Endothelial cell of hepatic sinusoid (primary cell): ENCODE data around the gene SNED1.

Experiments
- in situ Hi-C: cut with HindIII; loops from 2 replicates; pipeline ENCODE4 v1.10.0; 2017; ENCODE audit warnings: low sequenced_read_pairs

Gene SNED1

DNA sequence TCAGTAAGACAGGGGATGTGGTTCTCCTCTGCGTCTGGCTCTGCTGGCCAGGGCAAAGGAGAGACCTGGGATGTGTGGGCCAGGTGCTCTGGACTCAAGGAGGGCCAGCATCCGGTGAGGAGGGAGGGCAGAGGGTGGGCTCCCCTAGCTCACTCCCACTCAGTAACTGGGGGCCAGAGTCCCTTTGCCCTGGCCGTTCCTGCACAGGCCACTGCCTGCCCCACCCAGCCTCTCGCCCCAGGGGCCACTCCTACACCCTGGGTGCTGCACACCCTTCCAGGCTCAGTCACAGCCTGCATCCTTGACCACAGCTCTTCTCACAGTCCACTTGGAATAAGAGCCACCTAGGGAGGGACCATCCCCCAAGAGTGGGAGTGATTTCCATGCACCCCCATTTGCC lies 41.0 kb downstream of the SNED1 start:
- in situ Hi-C loops, result no loop called here

DNA sequence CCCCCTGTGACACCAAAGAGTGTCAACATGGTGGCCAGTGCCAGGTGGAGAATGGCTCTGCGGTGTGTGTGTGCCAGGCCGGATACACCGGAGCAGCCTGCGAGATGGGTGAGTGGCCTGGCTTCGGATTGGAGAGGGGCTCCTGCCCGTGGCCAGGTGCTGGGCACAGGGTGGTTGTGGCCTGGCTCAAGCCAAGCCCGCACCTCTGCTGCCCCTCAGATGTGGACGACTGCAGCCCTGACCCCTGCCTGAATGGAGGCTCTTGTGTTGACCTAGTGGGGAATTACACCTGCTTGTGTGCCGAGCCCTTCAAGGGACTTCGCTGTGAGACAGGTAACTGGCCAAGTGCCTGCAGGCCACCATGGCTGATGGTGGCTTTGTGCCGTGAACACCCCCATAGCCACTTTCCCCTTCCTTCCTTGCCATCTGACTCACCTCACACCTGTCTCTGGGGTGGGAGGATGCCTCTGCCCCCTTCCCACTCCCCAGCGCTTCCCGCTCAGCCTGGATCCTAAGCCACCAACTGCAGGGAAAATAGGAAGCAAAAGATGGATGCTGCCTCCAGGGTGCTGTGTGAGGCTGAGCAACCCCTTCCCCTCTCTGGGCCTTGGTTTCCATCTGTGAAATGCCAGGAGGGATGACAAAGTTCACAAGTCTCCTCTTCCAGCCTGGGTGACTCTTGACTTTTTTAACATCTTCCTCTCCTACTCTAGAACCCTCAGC lies 41.8 kb downstream of the SNED1 start:
- in situ Hi-C loops, result loop anchor here (5.0 kb wide), 3 partner anchors 67 to 193 kb away; no protein-coding TSS in a partner anchor

DNA sequence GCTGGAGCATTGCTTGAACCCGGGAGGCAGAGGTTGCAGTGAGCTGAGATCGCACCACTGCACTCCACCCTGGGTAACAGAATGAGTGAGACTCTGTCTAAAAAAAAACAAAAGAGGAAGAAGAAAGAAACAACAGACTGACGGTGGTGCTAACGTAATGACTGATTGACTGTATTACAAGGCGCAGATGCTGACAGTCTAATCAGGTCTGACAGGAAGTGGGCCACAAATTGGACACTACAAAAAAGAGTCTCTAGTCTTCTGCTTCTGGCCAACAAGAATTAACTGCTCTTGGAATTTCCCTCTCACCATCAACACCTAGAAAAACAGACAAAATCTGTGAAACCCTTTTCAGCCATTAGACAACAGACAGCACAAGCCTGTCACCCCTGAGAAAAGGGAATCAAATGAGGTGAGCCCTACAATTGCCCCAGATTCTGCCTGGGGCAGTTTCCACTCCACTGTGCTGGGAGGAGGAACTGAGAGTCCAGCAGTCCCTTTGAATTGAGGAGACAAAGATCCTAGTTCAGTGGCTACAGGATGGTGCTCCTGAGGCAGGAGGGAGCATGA lies 43.3 kb downstream of the SNED1 start:
- in situ Hi-C loops, result loop anchor here (5.0 kb wide), 3 partner anchors 66 to 194 kb away; no protein-coding TSS in a partner anchor

DNA sequence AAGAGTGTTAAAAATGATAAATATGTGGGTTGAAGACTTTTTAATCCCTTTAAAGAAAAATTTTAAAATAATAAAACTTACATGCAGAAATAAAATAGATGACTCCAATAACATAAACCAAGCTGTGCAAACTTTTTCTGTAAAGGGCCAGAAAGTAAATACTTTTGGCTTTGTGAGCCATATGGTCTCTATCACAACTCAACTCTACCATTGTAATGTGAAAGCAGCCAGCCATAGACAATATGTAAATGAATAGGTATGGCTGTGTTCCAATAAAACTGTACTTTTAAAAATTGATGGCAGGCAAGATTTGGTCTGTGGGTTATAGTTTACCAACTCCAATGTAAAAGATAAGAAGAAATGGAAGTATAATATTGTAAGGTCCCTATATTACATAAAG lies 45.2 kb downstream of the SNED1 start:
- in situ Hi-C loops, result loop anchor here (5.0 kb wide), 3 partner anchors 64 to 196 kb away; no protein-coding TSS in a partner anchor

DNA sequence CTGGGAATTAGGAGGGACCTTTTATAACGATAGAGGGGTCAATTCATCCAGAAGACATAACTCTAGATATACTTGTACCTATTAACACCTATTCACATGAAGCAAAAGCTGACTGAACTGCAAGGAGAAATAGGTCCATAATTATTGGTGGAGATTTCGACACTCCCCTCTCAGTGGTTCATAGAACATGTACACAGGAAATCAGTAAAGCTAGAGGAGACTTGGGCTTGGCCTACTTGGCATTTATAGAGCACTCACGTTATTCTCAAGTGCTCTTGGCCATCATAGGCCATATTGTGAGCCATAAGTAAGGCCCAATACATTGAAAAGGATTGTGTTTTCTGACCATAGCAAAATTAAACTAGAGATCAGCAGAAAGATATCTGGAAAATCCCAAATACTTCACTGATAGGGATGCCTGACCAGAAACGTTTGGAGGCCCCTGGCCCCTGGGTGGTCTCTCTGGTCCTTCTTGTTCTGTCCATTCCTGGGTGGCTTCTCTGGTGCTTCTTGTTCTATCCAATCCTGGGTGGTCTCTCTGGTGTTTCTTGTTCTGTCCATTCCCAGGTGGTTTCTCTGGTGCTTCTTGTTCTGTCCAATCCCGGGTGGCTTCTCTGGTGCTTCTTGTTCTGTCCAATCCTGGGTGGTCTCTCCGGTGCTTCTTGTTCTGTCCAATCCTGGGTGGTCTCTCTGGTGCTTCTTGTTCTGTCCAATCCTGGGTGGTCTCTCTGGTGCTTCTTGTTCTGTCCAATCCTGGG lies 49.0 kb downstream of the SNED1 start:
- in situ Hi-C loops, result no loop called here

DNA sequence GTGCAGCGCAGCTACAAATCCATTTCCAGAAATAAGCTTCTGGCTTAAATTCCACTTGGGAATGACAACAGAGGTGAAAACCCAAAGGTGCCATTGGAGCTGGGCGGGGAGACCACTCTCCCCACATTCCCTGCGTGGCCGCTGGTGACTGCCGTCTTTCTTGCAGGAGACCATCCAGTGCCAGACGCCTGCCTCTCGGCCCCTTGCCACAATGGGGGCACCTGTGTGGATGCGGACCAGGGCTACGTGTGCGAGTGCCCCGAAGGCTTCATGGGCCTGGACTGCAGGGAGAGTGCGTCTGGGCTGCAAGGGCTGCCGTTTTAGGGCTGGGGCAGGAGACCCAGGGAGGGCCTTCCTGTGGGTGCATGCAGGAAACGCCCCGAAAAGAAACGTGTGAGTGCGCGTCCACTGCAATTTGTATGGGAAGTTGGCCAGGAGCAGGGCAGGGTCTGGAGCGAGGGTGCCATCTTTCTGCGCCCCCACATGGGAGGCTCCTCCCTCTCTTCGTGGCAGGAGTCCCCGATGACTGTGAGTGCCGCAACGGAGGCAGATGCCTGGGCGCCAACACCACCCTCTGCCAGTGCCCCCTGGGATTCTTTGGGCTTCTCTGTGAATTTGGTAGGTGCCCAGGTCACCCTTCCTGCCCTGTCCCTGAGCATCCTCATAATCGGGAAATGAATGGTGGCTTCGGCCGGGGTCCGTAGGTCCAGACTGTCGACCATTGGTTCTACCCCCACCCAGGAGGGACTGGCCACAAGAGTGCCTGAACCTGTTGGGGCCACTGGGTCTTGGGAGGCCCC lies 49.9 kb downstream of the SNED1 start:
- in situ Hi-C loops, result no loop called here

DNA sequence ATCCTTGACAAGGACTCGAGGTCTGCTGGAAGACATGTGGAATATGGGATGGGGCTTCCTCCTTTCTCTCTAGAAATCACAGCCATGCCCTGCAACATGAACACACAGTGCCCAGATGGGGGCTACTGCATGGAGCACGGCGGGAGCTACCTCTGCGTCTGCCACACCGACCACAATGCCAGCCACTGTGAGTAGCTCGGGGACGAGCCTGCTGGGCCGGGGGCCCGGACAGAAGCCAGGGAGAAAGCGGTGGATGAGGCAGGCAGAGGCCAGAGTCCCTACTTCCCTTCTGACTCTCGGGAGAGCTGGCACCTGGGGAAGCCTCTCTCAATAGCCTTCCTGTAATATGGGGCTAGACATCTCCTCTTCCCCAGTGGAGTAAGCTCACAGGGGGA lies 50.5 kb downstream of the SNED1 start:
- in situ Hi-C loops, result no loop called here

DNA sequence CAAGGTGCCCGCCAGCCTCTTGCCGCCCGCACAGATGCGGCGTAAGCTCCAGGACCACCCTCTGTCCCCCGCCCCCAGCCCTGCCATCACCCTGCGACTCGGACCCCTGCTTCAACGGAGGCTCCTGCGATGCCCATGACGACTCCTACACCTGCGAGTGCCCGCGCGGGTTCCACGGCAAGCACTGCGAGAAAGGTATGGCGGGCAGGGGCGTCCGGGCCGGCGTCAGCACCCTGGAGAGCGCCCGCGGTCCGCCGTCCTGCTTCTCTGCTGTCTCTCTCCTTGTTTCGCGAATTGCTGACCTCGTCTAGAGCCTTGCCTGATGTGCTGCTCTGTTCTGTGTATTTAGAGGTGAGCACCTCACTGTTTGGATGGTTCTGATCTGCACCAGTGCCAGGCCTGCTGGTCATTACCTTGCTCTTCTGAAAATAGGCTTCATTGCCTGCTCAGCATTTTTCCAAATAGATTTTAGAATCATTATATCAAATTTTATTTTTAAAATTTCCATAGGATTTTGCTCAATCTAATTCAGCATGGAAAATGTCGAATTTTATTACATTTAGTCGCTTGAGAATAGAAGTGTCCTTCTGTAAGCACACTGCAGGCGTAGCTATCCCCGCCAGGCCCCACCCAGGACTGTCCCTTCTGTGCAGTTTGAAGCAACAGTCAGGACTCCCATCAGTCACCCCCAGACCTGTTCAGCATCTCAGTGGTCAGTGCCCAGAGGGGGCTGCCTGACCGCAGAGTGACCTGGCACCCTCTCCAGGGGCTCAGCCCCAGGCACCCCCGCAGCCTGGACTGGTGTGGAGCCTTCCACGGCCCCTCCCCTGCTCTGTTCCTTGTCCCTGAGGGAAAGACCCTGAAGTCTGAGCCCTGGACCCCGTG lies 51.6 kb downstream of the SNED1 start:
- in situ Hi-C loops, result no loop called here

DNA sequence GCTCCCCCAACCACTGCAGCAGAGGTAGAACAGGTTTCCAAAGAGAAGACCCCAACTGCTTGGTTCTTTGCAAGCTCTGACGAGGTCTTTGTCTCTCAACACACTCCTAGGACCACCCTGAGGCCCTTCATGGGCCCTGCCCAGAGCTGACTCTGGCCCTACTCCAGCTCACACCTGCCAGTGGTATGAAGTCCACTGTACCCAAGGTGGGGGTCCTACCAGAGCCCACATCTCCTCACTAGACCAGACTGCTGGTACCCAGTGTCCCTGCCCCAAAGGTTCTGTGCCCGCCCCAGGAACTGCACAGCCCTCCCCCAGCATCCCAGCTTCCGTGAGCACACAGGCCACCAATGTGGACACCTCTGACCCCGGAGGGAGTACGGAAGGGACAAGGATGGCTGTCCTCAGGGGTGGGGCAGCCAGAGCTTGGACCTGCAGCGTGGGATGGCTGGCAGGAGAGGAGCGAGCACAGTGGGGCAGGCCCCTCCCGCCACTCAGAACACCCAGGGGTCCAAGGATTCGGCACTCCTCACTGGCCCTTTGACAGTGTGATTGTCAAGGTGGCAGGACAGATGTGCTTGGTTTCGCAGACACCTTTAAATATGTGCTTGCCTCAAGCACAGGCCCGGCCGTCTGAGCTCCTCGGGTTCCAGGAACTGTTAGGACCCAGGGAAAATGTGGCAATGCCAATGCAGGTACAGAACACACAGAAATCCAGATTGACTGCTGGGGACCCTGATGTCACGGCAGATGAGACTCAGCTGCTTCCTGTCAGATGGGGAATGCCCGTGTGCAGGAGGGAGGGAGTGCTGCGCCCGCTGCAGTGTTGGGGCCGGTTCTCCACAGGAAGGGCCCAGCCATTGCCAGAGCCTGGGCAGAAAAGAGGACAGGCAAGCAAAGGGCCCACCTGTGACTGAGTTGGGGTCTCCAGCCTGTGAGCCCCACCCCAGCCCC lies 52.5 kb downstream of the SNED1 start:
- in situ Hi-C loops, result no loop called here

DNA sequence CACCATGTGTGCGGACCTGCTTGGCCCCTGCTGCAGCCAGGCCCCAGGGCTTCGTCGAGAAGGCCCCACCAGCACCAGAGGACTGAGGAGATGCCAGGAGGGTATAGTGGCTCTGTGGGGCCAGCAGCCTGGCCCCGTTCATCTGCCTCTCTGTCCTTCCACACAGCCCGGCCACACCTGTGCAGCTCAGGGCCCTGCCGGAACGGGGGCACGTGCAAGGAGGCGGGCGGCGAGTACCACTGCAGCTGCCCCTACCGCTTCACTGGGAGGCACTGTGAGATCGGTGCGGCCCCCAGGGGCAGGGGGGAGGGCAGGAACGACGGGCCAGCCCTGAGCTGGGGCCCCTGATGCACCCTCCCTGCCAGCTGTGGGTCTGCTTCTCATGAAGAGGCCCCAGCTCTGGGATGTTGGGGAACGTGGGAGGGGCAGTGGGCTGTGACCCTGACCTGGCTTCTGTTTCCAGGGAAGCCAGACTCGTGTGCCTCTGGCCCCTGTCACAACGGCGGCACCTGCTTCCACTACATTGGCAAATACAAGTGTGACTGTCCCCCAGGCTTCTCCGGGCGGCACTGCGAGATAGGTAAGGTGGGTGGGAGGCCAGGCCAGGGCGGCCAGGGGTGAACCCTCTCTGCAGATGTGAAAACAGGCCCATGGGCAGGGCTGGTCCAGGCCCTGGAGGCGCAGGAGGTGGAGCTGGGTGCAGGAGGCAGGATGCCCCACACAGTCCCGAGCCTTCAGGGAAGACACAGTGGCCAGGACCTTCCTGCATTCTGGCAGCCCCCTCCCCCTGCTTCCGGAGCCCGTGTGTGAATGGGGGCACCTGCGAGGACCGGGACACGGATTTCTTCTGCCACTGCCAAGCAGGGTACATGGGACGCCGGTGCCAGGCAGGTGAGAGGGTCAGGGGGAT lies 53.4 kb downstream of the SNED1 start:
- in situ Hi-C loops, result no loop called here

DNA sequence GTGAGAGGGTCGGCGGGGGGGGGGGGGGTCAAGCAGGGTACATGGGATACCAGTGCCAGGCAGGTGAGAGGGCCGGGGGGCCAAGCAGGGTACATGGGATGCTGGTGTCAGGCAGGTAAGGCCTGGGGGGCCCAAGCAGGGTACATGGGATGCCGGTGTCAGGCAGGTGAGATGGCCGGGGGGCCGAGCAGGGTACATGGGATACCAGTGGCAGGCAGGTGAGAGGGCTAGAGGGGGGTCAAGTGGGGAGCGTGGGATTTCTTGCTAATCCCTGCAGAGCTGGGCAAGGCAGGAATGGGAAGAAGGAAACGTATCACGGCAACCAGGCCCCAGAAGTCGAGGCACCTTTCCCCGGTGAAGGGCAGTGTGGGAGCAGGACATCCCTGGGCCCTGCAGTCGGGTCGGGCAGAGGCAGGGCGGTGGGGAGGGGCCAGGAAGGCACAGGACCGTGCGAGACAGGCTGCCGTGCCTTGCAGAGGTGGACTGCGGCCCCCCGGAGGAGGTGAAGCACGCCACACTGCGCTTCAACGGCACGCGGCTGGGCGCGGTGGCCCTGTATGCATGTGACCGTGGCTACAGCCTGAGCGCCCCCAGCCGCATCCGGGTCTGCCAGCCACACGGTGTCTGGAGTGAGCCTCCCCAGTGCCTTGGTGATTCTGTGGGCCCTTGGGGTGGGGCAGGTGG lies 54.4 kb downstream of the SNED1 start:
- in situ Hi-C loops, result no loop called here

DNA sequence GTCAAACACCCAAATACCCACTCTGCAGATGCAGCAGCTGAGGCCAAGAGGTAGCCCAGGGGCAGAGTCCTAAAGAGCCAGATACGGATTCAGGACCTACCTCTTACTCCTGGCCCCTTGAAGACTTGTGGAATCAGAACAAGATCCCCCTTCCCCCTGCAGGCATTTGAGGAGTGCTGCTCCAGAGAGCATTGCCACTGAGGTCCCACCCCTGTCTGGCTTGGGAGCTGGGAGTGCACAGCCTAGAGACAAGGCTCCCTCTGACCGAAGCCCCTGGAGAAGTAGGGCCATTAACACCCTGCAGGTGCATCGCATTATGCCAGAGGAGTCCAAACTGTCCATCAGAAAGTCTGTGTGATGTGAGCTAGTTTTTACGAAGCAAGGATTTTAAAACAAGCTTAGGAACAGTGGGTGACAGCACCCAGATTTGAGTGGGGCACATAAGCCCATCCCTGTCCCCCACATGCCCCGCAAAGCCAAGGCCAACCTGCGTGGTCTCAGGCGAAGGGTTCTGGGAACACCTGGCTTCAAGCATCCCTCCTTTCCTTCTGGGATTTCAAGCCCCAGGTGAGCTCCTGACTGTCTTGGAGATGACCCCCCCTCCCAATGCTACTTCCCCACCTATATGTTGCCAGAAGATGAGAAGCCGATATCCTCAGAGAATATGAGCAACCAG lies 55.3 kb downstream of the SNED1 start:
- in situ Hi-C loops, result no loop called here

DNA sequence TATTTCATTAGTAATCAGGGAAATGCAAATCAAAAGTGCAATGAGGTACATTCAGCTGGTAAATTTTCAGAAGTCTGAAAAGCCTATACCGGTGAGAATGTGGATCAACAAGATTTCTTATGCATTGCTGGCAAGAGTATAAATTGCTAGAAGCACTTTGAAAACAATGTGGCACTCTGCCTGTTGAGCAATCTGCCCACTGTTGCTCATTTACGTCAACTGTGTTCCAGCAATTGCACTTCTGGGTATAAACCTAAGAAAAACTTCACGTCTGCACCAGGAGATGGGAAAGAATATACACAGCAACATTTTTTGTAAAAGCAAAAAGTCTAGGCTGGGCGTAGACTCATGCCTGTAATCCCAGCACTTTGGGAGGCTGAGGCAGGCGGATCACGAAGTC lies 62.9 kb downstream of the SNED1 start:
- in situ Hi-C loops, result no loop called here

DNA sequence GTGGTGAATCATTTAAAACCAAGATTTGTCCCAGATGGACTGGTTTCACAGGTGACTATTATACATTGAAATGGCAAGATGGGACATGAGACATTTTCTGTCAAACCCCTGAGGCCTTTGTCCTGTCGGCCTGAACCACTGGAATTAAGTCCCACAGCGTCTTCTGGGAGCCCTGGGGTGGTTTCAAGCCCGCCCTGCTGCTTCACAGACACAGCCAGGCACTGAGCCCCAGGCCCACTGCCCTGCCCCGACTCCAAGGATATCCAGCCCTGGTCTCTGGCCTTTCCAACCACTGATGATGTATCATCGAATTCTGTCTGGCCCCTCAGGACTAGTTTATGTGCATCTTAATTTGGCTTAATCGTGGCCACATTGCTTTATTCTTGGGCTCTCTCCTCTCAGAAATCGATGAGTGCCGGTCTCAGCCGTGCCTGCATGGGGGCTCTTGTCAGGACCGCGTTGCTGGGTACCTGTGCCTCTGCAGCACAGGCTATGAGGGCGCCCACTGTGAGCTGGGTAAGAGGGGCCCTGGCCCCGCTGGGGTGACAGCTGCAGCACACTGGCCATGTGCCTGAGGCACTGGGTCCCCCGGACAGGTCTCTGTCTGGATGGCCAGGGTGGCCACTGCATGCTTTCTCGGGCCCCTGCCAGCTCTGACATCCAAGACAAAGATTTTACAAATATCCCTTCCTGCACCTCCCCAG lies 64.1 kb downstream of the SNED1 start:
- in situ Hi-C loops, result no loop called here

DNA sequence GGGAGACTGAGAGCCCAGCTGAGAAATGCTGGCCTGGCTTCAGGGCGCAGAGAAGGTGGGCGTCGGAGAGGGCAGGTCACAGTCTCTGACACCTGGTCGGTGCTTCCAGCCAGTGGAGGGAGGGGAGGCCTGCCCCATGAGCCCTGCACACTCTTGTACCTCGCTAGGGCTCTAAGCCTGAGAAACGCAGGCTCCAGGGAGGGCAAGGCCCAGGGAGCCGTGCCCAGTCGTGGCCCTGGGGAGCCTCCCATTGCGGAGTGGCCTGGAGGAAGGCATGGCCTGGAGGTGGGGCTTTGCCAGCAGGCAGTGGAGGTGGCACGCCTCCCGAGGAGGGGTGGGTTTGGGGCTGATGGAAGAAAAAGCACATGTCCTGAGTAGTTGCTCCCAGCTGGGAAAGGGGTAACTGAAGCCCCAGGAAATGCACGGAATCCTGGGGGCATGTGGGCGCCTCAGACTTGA lies 64.7 kb downstream of the SNED1 start:
- in situ Hi-C loops, result no loop called here

DNA sequence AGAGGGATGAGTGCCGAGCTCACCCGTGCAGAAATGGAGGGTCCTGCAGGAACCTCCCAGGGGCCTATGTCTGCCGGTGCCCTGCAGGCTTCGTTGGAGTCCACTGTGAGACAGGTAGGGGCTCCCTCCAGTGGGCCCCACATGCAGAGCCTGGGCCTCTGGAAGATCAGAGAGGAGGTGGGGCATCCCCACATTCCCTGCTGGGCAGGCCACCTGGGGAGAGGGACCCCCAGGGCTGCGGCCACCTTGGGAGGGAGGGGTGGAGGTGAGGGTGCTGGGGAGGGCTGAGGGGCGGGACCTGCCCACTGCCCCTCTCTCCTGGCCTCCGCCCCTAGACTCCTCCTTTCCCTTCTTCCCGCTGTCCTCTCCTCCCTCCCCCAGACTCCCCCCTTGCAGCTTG lies 65.2 kb downstream of the SNED1 start:
- in situ Hi-C loops, result no loop called here
